ENCODE results near the gene ANKRD24.
"Not testable (repeated sequence)": the region's sequence is repeated elsewhere in the genome, so short reads cannot be mapped to it uniquely, and the experiment has no call there.

The ANKRD24 gene

DNA sequence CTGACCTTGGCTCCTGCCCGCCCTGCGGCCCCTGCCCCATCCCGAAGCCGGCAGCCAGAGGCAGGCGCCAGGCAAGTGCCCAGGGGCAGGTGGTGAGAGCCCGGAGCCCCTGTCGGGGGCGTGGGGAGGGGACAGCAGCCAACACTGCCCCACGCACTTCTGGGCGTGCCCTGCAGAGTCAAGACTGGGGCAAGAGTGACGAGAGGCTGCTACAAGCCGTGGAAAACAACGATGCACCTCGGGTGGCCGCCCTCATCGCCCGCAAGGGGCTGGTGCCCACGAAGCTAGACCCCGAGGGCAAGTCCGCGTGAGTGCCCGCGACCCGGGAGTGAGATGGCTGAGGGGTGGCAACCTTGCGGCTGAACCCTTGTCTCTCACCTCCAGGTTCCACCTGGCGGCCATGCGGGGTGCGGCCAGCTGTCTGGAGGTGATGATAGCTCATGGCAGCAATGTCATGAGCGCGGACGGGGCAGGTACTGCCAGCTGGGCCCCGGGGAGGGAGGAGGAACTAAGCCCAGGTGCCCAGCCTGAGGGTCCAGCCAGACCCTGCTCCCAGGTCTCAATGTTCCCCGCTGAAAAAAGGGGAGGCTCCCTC, 17.3 kb downstream of the ANKRD24 start:
- DNase-seq, result peak; percentile 59

DNA sequence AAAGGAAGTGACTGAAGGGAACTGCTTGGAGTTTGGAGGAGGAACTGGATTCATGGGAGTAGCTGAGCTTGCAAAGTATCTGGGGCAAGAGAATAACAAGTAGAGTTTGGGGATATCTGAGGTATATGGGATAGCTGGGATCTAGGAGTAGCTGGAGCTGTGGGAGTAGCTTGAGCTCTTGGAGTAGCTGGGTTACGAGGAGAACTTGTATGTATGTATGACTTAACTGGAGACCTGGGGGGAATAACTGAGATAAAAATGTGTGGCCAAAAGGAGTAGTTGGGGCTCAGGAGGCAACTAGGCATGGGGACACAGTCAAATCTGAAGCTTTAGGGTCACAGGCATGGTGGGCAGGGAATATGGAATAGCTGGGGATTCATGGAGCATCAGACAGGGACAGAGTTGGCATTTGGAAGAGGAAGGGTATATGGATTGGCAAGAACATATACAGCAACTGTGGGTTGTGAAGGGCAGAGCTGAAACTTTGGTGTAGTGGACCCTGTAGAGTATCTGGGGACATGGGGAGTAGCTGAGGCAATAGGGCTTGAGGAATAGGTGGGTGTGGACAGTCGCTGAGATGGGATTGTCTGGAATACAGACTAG, 18.6 kb downstream of the ANKRD24 start:
- no peak for DNase-seq

DNA sequence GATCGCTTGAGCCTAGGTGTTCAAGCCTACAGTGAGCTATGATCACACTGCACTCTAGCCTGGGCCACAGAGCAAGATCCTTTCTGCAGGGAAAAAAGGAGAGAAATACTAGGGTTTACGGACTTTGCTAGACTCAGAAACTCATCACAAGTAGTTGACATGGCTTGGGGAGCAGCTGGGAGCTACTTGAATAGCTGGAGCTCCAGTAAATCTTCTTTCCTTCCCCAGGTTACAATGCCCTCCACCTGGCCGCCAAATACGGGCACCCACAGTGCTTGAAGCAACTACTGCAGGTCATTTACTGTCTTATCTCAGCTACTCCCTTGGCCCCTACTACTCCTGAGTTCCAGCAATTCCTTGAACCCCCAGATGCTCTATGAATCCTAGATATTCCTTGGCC, 19.3 kb downstream of the ANKRD24 start:
- DNase-seq, result no peak

GRCh38 chr19:4206818-4207484, 24.5 kb downstream of the ANKRD24 start:
- peak; percentile 53 for DNase-seq

DNA sequence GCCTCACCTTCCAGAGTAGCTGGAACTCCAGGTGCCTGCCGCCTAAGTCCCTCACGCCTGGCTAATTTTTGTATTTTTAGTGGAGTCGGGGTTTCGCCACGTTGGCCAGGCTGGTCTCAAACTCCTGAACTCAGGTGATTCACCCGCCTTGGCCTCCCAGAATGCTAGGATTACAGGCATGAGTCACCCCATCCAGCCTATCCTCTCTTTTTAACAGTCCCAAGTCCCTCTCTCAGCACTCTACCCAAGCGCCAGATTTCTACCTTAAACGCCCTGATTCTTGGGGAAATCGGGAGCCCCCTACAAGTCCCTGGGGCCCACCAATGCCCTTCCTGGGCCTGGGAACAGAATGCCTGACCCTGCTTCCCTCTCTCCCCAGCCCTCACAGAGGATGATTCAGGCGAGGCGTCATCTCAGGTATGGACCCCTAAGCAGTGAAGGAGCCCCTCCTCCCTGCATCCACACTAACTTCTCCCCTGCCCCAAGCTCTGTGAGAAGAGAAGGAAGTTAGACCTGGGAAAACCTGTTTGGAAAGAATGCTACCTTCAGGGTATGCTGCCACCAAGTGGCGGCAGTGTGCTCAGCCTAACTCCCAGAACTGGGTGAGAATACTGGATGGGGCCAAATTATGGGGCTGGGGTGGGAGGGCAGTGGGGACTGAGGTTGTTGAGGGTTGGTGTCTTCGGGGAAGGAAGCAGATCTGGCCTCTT, 26.1 kb downstream of the ANKRD24 start:
- peak; percentile 48 for DNase-seq

DNA sequence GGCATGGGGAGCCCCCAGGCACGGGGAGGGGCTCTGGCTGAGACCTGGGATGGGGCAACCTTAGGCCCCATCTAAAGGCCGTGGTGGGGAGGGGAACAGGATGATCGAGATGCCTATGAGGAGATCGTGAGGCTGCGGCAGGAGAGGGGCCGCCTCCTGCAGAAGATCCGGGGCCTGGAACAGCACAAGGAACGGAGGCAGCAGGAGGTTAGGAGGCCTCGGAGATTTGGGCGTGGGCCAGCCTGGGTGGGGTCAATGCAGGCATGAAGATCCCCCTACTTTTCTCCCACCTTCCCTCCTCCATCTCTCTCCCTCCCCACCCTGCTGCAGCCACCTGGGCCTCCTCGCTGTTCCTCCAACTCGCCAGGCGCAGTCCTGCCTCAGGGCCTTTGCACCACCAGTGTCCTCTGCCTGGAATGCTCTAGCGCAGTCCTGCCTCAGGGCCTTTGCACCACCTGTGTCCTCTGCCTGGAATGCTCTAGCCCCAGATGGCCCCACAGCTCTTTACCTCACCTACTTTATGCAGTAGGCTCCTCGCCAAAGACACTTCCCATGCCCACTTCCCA, 27.8 kb downstream of the ANKRD24 start:
- DNase-seq, result no peak

DNA sequence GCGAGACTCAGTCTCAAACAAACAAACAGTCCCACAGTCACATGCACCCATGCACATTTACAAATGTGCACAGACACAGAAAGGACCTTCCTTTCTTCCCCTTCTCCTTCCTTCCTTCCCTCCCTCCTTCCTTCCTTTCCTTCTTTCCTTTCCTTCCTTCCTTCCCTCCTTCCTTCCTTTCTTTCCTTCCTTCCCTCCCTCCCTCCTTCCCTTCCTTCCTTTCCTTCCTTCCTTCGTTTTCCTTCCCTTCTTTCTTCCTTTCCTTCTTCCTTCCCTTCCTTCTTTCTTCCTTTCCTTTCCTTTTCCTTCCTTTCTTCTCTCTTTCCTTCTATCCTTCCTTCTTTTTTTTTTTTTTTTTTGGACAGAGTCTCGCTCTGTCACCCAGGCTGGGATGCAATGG, 30.6 kb downstream of the ANKRD24 start:
- DNase-seq, result no peak

GRCh38 chr19:4215807-4216206, 33.3 kb downstream of the ANKRD24 start:
- no peak for DNase-seq

GRCh38 chr19:4216846-4217245, 34.4 kb downstream of the ANKRD24 start:
- DNase-seq, result no peak

DNA sequence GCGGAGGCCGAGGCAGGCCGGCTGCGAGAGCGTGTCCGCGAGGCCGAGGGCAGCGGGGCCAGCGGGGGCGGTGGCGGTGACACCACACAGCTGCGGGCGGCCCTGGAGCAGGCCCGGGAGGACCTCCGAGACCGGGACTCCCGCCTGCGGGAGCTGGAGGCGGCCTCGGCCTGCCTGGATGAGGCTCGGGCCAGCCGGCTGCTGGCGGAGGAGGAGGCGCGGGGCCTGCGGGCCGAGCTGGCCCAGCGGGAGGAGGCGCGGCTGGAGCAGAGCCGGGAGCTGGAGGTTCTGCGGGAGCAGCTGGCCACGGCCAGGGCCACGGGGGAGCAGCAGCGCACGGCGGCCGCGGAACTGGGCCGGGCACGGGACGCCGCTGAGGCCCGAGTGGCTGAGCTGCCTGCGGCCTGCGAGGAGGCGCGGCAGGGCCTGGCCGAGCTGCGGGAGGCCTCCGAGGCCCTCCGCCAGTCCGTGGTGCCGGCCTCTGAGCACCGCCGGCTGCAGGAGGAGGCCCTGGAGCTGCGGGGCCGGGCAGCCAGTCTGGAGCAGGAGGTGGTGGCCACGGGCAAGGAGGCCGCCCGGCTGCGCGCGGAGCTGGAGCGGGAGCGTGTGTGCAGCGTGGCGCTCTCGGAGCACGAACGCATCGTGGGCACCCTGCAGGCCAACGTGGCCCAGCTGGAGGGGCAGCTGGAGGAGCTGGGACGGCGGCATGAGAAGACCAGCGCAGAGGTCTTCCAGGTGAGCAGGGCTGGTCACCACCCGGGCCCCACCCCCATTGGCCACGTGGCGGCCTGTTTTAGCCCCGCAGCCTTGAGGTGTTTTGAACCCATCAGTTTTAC, 35.2 kb downstream of the ANKRD24 start:
- DNase-seq, result no peak

GRCh38 chr19:4218523-4218922, 36.0 kb downstream of the ANKRD24 start:
- DNase-seq, result not testable (repeated sequence)

- DNase-seq, result no peak
Measured at GRCh38 chr19:4220188-4220587, 37.7 kb downstream of the ANKRD24 start.

GRCh38 chr19:4224470-4224869, 42.0 kb downstream of the ANKRD24 start:
- no peak for DNase-seq

- DNase-seq, result no peak
Measured at GRCh38 chr19:4225885-4226284, 43.4 kb downstream of the ANKRD24 start.

GRCh38 chr19:4227771-4228170, 45.3 kb downstream of the ANKRD24 start:
- DNase-seq, result no peak

DNA sequence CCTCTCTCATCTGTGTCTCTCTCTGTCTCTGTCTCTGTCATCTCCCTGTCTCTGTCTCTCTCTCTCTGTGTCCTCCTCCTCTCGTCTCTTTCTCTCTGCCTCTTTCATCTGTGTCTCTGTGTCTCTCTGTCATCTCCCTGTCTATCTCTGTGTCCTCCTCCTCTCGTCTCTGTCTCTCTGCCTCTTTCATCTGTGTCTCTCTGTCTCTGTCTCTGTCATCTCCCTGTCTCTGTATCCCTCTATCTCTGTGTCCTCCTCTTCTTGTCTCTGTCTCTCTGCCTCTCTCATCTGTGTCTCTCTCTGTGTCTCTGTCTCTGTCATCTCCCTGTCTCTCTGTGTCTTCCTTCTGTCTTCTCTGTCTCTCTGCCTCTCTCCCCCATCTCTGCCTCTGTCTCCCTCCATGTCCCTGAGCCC, 46.3 kb downstream of the ANKRD24 start:
- no peak for DNase-seq

GRCh38 chr19:4229179-4229931, 46.9 kb downstream of the ANKRD24 start, which contains the start of gene EBI3:
Gene EBI3 (plus strand): TSS chr19:4229523. CDS start chr19:4229551, 28 bp downstream.
- DNase-seq, result no peak

DNA sequence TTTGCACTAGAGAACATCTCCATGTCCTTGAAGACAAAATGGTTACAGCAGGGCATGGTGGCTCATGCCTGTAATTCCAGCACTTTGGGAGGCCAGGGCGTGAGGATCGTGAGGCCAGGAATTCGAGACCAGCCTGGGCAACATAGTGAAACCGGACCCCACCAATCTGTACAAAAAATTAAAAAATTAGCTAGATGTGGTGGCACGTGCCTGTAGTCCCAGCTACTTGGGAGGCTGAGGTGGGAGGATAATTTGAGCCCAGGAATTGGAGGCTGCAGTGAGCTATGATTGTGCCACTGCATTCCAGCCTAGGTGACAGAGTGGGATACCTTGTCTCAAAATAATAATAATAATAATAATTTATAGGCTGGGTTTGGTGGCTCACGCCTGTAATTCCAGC, 47.7 kb downstream of the ANKRD24 start:
- DNase-seq, result not testable (repeated sequence)

DNA sequence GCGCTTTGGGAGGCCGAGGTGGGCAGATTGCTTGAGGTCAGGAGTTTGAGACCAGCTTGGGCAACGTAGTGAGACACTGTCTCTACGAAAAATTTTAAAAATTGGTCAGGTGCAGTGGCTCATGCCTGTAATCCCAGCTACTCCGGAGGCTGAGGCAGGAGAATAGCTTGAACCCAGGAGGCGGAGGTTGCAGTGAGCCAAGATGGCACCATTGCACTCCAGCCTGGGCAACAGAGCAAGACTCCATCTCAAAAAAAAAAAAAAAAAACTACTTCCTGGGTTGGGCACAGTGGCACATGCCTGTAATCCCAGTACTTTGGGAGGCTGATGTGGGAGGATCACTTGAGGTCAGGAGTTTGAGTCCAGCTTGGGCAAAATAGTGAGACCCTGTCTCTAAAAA, 49.0 kb downstream of the ANKRD24 start:
- DNase-seq, result not testable (repeated sequence)

DNA sequence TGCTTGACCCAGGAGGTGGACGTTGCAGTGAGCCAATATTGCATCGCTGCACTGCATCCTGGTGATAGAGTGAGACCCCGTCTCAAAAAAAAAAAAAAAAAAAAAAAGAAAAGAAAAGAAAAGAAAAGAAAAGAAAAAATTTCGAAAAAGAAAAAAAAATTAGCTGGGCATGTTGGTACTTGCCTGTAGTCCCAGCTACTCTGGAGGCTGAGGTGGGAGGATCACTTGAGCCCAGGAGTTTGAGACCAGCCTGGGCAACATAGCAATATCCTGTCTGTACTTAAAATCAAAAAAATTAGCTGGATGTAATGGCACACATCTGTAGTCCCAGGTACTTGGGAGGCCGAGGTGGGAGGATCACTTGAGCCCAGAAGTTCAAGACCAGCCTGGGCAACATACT, 49.6 kb downstream of the ANKRD24 start:
- not testable (repeated sequence) for DNase-seq

- no peak for DNase-seq
Measured at GRCh38 chr19:4232614-4233281, 50.3 kb downstream of the ANKRD24 start.

Data from RPMI8226 (cell line).